RPMI8226 (cell line): ENCODE data around the gene GRK3.
"Not testable (repeated sequence)": the region's sequence is repeated elsewhere in the genome, so short reads cannot be mapped to it uniquely, and the experiment has no call there.

Experiments
- DNase-seq: peaks from one replicate; pipeline ENCODE4 v3.0.0-alpha.2; 2015

Gene GRK3

DNA sequence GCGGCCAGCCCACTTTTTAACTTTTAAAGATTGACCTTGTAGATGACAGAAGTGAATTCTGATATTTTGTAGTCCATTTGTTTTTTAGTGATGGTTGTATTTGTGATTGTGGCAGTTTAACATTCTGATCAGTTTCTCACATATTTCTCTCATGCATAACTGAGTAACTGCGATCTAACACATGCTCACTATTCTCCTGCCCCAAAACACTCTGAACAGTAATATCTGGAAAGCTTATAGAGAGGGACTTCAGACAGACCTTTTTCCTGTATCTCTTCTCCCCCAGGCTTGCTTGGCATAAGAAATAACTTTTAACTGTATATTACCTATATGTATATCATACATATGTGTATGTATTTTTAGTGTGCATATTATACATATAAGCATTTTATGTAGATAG lies 140.2 kb downstream of the GRK3 start:
- DNase-seq = no peak

- no peak for DNase-seq
Measured at GRCh38 chr22:25706197-25706596, 141.7 kb downstream of the GRK3 start.

DNA sequence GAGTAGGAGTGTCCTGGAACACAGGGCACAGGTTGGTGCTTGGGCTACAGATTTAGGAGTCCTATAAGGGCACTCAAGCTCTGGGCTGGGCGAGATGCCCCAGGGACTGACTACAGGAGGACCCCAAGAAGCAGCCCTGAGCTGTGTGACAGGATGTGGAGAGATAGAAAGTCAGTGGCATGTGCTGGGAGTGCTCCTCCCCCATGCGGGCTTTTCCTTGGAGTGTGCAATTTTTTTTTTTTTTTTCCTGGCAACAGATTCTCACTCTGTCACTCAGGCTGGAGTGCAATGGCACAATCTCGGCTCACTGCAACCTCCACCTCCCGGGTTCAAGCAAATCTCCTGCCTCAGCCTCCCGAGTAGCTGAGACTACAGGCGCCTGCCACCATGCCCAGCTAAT lies 144.0 kb downstream of the GRK3 start:
- not testable (repeated sequence) for DNase-seq

GRCh38 chr22:25709758-25710157 lies 145.3 kb downstream of the GRK3 start:
- no peak for DNase-seq

DNA sequence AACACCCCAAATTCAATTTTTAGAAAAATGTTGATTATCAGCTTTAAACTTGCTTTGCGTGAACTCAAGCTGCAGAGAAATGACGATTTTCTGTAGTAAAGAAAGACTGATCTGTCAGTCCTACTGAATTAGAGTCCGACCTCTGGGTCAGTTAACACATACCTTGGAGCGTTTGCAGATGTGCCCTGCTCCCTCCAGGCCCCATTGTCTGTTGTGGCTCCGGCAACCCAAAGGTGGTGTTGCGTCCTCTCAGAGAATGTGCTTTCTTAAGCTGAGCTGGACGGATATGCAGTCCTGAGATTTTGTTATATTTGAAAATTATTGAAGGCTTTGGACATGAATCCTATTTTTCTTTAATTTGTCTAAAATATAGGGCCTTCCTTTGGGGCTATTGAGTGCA lies 146.0 kb downstream of the GRK3 start:
- DNase-seq = no peak

DNA sequence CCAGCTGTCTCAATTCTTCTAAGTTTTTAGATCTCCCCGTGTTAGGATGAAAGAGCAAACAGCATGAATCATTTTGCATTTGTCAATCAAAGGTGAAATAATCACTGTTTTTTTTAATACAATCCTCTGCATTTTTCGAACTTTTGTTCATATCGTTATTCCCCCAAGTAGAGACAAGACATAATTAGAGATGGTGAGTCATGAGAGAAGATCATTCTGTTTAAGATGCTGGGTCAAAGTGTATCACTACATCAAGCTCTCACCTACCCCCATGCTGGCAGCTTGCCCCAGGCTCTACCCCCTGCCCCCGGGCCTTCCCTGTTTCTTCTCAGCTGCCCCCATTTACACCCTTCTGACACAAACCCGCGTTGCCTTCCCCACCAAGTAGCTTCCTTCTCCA lies 147.0 kb downstream of the GRK3 start:
- no peak for DNase-seq

GRCh38 chr22:25712661-25713400 lies 148.4 kb downstream of the GRK3 start:
- no peak for DNase-seq

- no peak for DNase-seq
Measured at GRCh38 chr22:25714070-25714469, 149.6 kb downstream of the GRK3 start.

GRCh38 chr22:25714739-25715138 lies 150.3 kb downstream of the GRK3 start:
- no peak for DNase-seq

DNA sequence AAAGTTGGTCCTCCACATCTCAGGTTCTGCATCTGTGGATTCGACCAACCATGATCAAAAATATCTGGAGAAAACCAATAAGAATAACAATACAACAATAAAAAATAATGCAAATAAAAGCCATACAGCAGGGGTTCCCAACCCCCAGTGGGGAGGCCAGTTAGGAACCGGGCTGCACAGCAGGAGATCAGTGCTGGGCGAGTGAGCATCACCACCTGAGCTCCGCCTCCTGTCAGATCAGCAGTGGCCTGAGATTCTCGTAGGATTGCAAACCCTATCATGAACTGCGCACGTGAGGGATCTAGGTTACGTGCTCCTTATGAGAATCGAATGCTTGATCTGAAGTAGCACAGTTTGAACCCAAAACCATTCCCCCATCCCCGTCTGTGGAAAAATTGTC lies 152.2 kb downstream of the GRK3 start:
- no peak for DNase-seq

DNA sequence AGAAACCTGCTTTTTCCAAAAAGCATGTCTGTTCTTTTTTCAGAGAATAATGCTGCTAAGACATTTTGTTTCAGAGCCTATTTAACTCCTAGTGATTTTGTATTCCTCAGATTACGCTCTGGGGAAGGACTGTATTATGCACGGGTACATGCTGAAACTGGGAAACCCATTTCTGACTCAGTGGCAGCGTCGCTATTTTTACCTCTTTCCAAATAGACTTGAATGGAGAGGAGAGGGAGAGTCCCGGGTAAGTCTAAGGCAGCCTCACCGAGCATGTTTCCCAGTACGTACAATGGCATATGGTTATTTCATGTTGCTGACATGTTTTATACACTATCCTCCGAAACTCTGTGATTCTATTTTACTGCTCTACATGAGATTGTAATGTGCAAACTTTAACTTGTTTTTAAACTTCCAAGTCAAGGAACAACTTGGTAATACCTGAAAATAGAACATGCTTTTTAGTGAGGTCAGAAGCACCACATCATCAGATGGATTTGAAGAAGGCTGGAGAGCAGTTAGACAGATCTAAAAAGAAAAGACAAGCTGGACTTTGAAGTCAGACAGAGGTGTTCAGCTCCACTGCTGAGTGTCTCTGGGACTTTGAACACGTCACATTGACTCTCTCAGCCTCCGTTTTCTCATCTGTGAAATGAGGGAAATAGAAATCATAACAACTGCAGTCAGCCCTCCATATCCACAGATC lies 153.8 kb downstream of the GRK3 start:
- no peak for DNase-seq

- no peak for DNase-seq
Measured at GRCh38 chr22:25722223-25722622, 157.7 kb downstream of the GRK3 start.

GRCh38 chr22:25722626-25723025 lies 158.2 kb downstream of the GRK3 start:
- no peak for DNase-seq

GRCh38 chr22:25726241-25726640 lies 161.8 kb downstream of the GRK3 start:
- no peak for DNase-seq

DNA sequence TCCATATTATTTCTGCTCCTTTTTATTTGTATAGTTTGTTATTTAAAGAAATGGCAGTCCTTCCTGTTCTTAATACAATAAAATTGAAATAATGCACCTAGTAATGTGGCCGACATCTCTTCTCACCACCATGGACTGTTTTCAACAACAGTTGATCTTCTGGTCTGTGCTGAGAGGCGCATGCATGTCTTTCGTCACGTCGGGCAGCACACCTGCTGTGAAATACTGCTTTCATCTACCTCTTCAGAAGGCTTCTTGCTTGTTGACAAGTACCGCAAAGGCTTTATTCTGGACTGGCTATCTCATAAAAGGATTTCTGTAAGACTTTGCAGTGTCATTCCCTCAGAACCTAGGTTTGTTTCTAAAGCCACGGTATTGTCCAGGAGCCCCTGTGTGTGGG lies 163.6 kb downstream of the GRK3 start:
- no peak for DNase-seq

DNA sequence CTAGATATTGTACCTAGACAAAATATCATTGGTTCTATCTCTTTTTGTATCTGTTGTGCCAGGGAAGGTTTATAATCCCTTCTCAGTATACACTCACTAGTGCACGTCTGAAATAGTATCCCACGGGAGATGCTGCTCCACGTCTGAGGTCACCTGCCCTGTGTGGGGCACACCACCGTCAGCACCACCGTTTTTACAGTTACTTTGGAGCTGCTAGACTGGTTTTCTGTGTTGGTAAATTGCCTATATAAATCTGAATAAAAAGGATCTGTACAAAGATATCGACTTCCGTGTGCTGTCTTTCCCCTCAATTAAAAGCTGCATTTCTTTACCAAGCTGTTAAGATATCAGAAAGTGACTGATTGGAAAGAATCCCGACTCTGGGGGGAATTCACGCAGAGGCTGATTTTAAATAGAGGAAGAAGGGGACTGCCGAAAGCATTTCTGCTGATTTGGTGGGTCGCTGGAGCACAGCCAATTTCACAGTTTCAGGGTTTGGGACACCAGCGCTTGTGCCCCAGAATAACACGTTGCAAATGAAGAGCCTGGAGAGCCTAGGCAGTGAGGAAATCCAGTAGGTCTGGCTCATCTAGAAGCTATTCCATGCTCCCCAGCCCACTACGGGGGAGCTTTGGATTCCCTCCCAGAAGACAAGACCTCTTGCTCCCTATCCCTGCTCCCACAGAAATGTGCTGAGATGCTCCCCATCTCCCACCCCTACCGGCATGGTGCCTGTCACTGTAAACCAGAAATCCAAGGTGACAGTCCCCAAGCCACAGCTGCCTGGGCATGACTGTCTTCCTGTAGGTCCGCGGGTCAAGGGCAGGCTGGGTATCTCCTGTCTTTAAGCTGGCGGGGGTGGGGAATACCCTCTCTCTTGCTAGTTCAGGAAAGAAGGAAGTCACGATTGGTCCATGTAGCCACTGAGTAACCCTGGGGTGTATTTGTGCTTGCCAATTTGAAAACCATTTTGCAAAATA lies 164.8 kb downstream of the GRK3 start:
- no peak for DNase-seq

DNA sequence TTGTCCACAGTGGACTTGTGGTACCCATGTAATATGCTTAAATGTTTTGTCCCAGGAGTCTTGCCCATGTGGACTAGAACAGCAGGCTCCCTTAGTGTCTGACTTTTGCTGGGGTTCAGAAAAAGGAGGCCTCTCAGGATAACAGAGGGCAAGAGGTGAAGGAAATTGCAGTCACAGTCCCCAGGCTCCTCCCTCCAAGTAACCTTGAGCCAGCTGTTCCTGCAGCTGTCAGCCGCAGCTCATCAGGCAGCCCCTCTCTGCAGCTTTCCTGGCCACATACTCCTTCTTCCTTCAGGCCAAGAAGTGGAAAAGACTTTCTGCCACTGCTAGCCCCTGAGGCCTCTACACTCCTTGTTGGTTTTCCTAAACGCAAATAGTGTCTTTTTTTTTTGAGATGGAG lies 171.2 kb downstream of the GRK3 start:
- DNase-seq = no peak

DNA sequence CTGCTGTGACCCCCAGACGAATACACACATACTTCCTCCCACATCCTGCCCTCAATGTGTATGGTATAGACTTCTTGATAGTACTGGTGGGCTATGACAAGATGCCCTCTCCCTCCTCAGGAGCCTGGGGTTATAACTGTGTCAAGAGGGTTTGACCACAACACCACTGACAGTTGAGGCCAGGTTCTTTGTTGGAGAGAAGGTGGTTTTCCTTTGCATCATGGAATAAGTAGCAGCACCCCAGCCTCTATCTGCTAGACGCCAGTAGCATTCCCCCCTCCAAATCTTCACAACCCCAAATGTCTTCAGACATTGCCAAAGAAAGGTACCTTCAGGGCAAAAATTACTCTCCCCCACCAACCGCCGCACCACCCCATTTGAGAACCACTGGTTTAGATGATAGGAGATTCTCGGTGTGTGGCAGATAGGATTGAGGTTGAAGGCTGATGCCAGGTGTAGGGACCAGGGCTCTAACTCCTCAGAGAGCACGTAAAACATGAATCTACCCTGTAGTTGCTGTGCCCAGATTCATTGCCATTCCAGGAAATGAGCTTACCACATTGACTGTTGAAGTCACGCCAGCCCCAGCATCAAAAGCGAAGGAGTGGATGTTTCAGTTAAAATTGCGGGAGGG lies 172.0 kb downstream of the GRK3 start:
- no peak for DNase-seq

GRCh38 chr22:25739659-25740344 lies 175.3 kb downstream of the GRK3 start:
- DNase-seq = no peak

DNA sequence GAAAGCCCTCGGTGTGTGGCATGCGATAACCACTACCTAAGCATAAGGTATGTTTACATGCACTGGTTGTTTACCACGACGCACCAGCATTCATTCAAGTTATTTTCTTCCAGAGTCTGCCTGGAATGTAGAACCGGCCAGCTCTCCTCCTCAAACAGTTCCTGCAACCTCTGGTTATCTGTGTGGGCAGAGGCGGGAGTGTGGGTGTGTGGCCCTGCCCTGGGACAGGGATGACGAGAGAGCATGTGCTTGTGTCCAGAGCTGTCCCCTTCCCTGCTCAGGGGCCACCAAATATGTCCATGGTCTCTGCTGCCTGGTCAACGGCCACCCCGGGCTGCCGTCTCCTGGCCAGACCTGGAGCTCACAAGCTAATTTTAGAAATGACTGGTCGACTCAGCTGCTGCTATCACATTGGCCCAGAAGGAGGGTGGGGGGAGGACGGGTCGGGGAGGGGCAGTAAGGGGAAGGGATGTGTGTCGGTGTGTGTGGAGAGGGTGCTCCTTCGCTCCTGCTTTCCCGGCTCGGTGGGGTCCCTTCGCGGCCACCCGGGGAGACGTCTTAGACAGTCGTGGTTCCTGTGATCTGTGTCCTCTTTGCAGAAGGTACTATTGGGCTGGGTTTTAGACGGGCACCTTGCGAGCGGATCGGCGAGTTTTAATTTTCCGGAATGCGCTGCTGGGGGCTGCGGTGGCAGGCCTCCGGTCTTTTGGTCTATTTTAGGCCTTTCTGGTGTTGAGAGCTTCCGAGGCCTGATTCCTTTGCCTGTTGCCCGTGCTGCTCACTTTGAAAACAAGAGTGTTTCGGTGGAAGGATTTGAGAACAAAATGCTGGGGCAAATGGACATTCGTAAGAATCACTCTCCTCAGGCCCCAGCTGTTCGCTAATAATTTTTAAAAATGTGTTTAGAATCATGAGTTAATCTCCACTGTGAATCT lies 177.5 kb downstream of the GRK3 start, which contains the start of gene MYO18B:
MYO18B (plus strand) TSS at position 497 of the 935 bp plus-strand sequence. CDS start 18,905 bp downstream, outside the sequence.
- DNase-seq = no peak
